Keratinocyte (primary cell): ENCODE results near the gene SLK.

Experiments used
- EZH2 ChIP-seq: IDR thresholded peaks from one replicate; pipeline ENCODE4 v1.6.1; 2012; ENCODE audit warnings: inconsistent platforms, mild to moderate bottlenecking, low read length, moderate library complexity
- TF ChIP-seq, protein P1 (sequence below), 3 experiments: IDR thresholded peaks in 1 of 3; conservative IDR thresholded peaks in 1 of 3; optimal IDR thresholded peaks in 1 of 3; 2 replicates in 2 of 3; 3 replicates in 1 of 3; pipeline versions ENCODE3 to v1.5.1; 2011; ENCODE audit warnings: low read length in 3 of 3, mild to moderate bottlenecking in 3 of 3, moderate library complexity in 2 of 3, control low read depth in 1 of 3, inconsistent platforms in 1 of 3; ENCODE audit not compliant: insufficient read depth in 2 of 3; ENCODE audit errors: extremely low read depth in 1 of 3

DNA sequence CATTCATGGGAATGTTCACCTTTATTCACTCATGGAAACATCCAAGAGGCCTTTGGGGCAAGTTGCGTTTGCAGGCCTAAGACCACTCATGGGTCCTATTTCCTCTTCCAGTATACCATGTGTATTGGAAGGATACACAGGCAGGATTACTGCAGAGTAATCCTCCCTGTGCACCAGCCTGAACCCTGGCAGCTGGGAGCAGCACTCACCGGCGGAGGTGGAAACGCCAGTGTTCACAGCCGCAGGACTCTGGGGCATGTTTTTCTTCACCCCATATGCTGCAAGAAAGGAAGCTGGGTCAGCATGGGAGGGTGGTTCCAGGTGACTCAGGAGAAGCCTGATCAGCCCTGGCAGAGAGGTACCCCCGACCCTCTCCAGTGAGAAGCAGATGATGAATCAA lies 94.3 kb downstream of the SLK start:
- TF ChIP-seq EZH2: no peak
- TF ChIP-seq, protein P1, sequence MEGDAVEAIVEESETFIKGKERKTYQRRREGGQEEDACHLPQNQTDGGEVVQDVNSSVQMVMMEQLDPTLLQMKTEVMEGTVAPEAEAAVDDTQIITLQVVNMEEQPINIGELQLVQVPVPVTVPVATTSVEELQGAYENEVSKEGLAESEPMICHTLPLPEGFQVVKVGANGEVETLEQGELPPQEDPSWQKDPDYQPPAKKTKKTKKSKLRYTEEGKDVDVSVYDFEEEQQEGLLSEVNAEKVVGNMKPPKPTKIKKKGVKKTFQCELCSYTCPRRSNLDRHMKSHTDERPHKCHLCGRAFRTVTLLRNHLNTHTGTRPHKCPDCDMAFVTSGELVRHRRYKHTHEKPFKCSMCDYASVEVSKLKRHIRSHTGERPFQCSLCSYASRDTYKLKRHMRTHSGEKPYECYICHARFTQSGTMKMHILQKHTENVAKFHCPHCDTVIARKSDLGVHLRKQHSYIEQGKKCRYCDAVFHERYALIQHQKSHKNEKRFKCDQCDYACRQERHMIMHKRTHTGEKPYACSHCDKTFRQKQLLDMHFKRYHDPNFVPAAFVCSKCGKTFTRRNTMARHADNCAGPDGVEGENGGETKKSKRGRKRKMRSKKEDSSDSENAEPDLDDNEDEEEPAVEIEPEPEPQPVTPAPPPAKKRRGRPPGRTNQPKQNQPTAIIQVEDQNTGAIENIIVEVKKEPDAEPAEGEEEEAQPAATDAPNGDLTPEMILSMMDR (optimal IDR thresholded peaks at IDR 0.05 in 1 of 3, IDR thresholded peaks at IDR 0.05 in 1 of 3, conservative IDR thresholded peaks at IDR 0.05 in 1 of 3; ENCODE audit: extremely low read depth in 1 of 3, insufficient read depth in 2 of 3, low read length in 3 of 3): no peak
